ENCODE data around the gene HEPACAM2.

GRCh38 chr7:93140582-93141191 is 85.6 kb downstream of the HEPACAM2 start:
- TF ChIP-seq POLR2AphosphoS5 (IDR thresholded peaks at IDR 0.05) (no peak), EP300 (IDR thresholded peaks at IDR 0.05) (no peak), CTCF (IDR thresholded peaks at IDR 0.05) (no peak)
